Measurements from ENCODE around the gene SGMS1. TPM values are rescaled to one million over a fixed set of nuclear protein-coding genes. Genes with fewer than 3 reads are reported as not detected.

SGMS1 gene
- total and polyA plus RNA-seq, 8 donors, result 47.0 to 58.1 (median 54.0) TPM

GRCh38 chr10:50561266-50561665 is 62.5 kb downstream of the SGMS1 start:
- H3K4me3 ChIP-seq, result no peak overlapping the region
- no peaks in the 10 kb centered on the region for H3K27me3 ChIP-seq
- intact Hi-C loops (cut with DNase I), result loop anchor here in 1 of 2 donors (5.0 kb wide), 1 partner anchor 61 kb away; the partner anchor contains the start of gene SGMS1
- ATAC-seq (peak; percentile 89), DNase-seq (peak in 2 of 4 donors; percentile 87 to 91)
- H3K27ac ChIP-seq, result no peak overlapping the region
- no peaks in the 10 kb centered on the region for H3K9me3 ChIP-seq
- peaks cover 10 to 12% of the 10 kb centered on the region in 2 donors for H3K4me1 ChIP-seq
- TF ChIP-seq CTCF (IDR thresholded peaks at IDR 0.05), result no peak
- H3K36me3 ChIP-seq, result no peaks in the 10 kb centered on the region

GRCh38 chr10:50560370-50560769 is 63.4 kb downstream of the SGMS1 start:
- ATAC-seq (no peak), DNase-seq (no peak)
- intact Hi-C loops (cut with DNase I), result loop anchor here in 1 of 2 donors (5.0 kb wide), 1 partner anchor 62 kb away; the partner anchor contains the start of gene SGMS1
- TF ChIP-seq CTCF (IDR thresholded peaks at IDR 0.05), result no peak
- Histone ChIP-seq H3K27ac (no peak overlapping the region), H3K4me3 (no peak overlapping the region), H3K9me3 (no peaks in the 10 kb centered on the region), H3K27me3 (no peaks in the 10 kb centered on the region), H3K4me1 (peaks cover 10 to 17% of the 10 kb centered on the region in 2 donors), H3K36me3 (no peaks in the 10 kb centered on the region)

DNA sequence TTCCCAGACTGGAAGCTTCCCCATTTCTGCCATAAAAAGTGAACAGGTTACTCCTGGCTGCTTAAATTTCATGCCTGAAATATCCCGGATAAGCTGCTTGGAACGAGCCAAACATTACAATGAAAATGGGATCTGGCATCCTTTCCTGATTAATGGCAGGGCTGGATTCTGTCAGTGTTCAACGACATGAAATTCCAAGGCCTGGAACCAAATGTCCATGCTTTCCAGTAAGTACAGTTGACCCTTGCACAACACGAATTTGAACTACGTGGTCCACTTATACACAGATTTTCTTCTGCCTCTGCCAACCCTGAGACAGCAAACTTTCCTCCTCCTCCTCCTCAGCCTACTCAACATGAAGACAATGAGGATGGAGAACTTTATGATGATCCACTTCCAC is 65.4 kb downstream of the SGMS1 start:
- peak in 2 of 4 donors; percentile 57 to 72 for DNase-seq
- TF ChIP-seq CTCF (IDR thresholded peaks at IDR 0.05), result no peak
- H3K4me1 ChIP-seq, result peaks cover 10 to 17% of the 10 kb centered on the region in 2 donors
- H3K9me3 ChIP-seq, result no peaks in the 10 kb centered on the region
- no peaks in the 10 kb centered on the region for H3K36me3 ChIP-seq
- no peak overlapping the region for H3K4me3 ChIP-seq
- intact Hi-C loops (cut with DNase I), result no loop called here
- no peak overlapping the region for H3K27ac ChIP-seq
- ATAC-seq, result no peak
- H3K27me3 ChIP-seq, result no peaks in the 10 kb centered on the region

DNA sequence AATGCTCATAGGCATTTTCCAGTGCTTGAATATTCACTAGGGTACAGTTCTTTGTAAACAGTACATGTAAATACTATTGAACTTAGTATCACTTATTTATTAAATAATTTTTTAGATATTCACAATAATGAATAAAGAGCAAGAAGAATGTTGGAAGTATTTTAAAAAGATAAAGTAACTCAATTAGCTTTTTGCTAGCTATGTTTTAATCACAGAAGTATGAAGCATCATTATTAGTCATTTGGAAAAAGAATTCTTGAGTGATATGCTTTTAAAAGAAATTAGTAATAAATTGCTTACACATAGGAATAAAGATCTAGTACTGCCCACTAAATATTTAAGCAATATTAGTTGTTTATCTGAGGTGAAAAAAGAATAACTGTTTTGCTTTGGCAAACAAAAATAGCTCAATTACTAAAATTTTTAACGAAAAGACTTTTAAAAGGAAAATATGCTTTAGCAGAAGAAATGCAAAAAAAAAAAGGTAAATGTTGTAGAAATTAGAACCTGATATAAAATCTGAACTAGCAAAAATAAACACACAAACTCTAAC is 66.5 kb downstream of the SGMS1 start:
- intact Hi-C loops (cut with DNase I), result no loop called here

More for the DNA sequence above, 66.5 kb downstream of the SGMS1 start:
- no peak for DNase-seq
- Histone ChIP-seq H3K36me3 (no peaks in the 10 kb centered on the region), H3K27me3 (no peaks in the 10 kb centered on the region), H3K4me1 (peaks cover 12 to 22% of the 10 kb centered on the region in 2 donors), H3K9me3 (no peaks in the 10 kb centered on the region), H3K27ac (no peak overlapping the region), H3K4me3 (no peak overlapping the region)
- no peak for TF ChIP-seq CTCF (IDR thresholded peaks at IDR 0.05)
- no peak for ATAC-seq
